Mucosa of stomach (tissue), 1 donor: ENCODE data around the gene FREM2.

Experiments
- H3K27me3 ChIP-seq: one replicate; pipeline ENCODE4 v1.7.0; 2013; ENCODE audit warnings: mild to moderate bottlenecking, low read length; ENCODE audit not compliant: control insufficient read depth, insufficient read depth
- H3K36me3 ChIP-seq: one replicate; pipeline ENCODE4 v1.7.0; 2013; ENCODE audit warnings: low read length; ENCODE audit not compliant: control insufficient read depth, insufficient read depth
- H3K4me1 ChIP-seq: one replicate; pipeline ENCODE4 v1.7.0; 2013; ENCODE audit warnings: mild to moderate bottlenecking, low read length; ENCODE audit not compliant: control insufficient read depth, insufficient read depth
- H3K4me3 ChIP-seq: one replicate; pipeline ENCODE4 v1.7.0; 2013; ENCODE audit warnings: low read length
- H3K9ac ChIP-seq: one replicate; pipeline ENCODE4 v1.7.0; 2013; ENCODE audit warnings: mild to moderate bottlenecking, low read length, moderate library complexity
- H3K9me3 ChIP-seq: one replicate; pipeline ENCODE4 v1.7.0; 2013; ENCODE audit warnings: mild to moderate bottlenecking, low read length, moderate library complexity; ENCODE audit not compliant: control insufficient read depth
- donor health status: Pancreatic carcinoma.

FREM2 gene

GRCh38 chr13:38669234-38669964 is 17.5 kb upstream of the FREM2 start:
- H3K9me3 ChIP-seq = no peaks in the 10 kb centered on the region

GRCh38 chr13:38670627-38671026 is 16.2 kb upstream of the FREM2 start:
- Histone ChIP-seq H3K9me3 (no peaks in the 10 kb centered on the region), H3K4me1 (no peaks in the 10 kb centered on the region), H3K9ac (no peak overlapping the region), H3K27me3 (no peaks in the 10 kb centered on the region), H3K4me3 (no peak overlapping the region), H3K36me3 (no peaks in the 10 kb centered on the region)

More at GRCh38 chr13:38669234-38669964, 17.5 kb upstream of the FREM2 start:
- no peak overlapping the region for H3K4me3 ChIP-seq
- H3K4me1 ChIP-seq = no peaks in the 10 kb centered on the region
- H3K36me3 ChIP-seq = no peaks in the 10 kb centered on the region
- no peak overlapping the region for H3K9ac ChIP-seq
- H3K27me3 ChIP-seq = no peaks in the 10 kb centered on the region

DNA sequence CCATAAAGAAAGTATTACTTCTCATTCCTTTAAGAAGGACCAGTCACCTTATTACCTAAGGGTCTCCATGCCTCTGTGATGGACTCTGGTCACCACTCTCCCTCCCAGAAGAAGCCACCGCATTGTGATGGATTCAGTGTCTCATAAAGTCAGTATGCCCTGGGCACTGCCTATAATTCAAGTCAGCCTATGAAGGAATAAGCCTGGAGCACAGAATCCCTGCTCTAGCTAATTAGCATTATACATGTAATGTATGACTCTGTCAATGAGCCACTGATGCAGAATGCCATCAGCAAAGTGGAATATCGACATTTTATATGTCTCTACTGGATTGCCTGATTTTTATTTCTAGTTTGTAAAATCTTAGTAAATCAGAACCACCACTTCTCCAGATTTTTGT is 14.9 kb upstream of the FREM2 start:
- Histone ChIP-seq H3K4me3 (no peak overlapping the region), H3K9ac (no peak overlapping the region), H3K36me3 (no peaks in the 10 kb centered on the region)

DNA sequence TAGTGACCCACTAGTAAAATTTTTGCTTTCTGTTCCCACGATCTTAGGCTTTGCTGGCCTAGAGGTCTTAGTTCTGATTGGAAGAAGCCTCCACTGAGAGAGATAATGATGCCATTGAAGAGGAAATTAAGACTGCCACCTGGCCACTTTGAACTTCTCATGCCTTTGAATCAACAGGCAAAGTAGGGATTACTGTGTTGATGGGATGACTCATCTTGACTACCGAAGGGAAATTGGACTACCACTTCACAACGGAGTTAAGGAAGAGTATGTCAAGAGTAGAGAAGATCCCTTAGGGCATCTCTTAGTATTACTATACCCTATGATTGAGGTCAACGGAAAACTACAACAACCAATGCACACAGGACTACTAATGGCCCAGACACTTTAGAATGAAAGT is 12.7 kb upstream of the FREM2 start:
- no peak overlapping the region for H3K9ac ChIP-seq
- no peak overlapping the region for H3K4me3 ChIP-seq
- no peaks in the 10 kb centered on the region for H3K27me3 ChIP-seq
- no peaks in the 10 kb centered on the region for H3K36me3 ChIP-seq
- no peaks in the 10 kb centered on the region for H3K9me3 ChIP-seq
- H3K4me1 ChIP-seq = no peaks in the 10 kb centered on the region

More for the DNA sequence above, 14.9 kb upstream of the FREM2 start:
- Histone ChIP-seq H3K9me3 (no peaks in the 10 kb centered on the region), H3K27me3 (no peaks in the 10 kb centered on the region), H3K4me1 (no peaks in the 10 kb centered on the region)

- Histone ChIP-seq H3K36me3 (no peaks in the 10 kb centered on the region), H3K4me3 (no peak overlapping the region), H3K9me3 (no peaks in the 10 kb centered on the region), H3K4me1 (peaks cover 1% of the 10 kb centered on the region), H3K27me3 (no peaks in the 10 kb centered on the region), H3K9ac (no peak overlapping the region)
These were observed 6.0 kb upstream of the FREM2 start for GRCh38 chr13:38680912-38681311.

- Histone ChIP-seq H3K27me3 (peaks cover 28% of the 10 kb centered on the region), H3K9me3 (no peaks in the 10 kb centered on the region), H3K36me3 (no peaks in the 10 kb centered on the region), H3K4me3 (no peak overlapping the region), H3K9ac (no peak overlapping the region), H3K4me1 (peaks cover 14% of the 10 kb centered on the region)
These were observed 2.2 kb upstream of the FREM2 start for GRCh38 chr13:38684714-38685113.

DNA sequence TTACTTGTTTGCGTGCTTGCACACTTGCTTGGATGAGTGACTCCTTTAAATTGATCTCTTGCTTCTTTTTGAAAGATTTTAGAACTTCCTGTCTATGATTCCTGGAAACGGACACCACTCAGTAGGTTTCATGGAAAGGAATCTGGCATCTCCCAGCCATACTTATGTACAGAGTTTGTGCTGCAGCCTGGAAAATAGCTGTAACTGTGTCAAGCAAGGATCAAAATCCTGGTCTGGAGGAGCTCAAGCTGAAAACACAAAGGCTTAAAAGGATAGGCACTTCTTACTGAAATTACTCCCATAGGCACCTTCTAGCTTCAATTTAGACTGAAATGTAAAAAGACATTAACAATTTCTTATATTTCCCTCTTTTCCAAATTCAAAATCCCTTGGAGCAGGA is 1.4 kb upstream of the FREM2 start:
- no peak overlapping the region for H3K9ac ChIP-seq
- no peaks in the 10 kb centered on the region for H3K36me3 ChIP-seq
- no peak overlapping the region for H3K4me3 ChIP-seq
- peaks cover 28% of the 10 kb centered on the region for H3K27me3 ChIP-seq
- H3K9me3 ChIP-seq = no peaks in the 10 kb centered on the region
- peaks cover 14% of the 10 kb centered on the region for H3K4me1 ChIP-seq

DNA sequence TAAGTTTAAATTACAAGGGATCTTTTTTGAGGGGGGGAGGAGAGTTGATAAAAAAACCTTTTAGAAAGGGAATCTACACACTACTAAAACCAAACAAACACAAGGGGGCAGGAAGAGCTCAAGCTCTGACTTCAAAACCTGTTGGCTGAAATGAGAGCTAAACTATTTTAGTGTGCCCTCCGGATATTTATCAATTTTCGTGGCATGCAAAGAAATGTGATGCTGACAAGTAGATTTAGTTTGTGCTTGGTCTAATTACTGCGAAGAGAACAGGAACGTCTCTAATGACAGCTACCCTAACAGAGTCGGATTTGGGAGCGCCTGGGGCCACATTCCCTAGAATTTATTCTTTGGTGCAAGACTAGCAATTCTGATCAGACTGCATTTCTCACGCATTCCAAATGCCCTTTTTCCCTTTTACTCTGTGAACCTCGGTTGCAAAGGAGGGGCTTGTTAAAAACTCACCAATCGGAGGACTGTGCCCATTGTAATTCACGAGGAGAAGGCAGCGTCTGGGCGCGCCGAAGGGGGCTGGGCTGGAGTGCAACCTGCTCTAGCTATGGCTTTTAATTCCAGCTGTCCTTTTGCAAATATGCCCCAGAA is 802 bp upstream of the FREM2 start:
- no peak overlapping the region for H3K9ac ChIP-seq

DNA sequence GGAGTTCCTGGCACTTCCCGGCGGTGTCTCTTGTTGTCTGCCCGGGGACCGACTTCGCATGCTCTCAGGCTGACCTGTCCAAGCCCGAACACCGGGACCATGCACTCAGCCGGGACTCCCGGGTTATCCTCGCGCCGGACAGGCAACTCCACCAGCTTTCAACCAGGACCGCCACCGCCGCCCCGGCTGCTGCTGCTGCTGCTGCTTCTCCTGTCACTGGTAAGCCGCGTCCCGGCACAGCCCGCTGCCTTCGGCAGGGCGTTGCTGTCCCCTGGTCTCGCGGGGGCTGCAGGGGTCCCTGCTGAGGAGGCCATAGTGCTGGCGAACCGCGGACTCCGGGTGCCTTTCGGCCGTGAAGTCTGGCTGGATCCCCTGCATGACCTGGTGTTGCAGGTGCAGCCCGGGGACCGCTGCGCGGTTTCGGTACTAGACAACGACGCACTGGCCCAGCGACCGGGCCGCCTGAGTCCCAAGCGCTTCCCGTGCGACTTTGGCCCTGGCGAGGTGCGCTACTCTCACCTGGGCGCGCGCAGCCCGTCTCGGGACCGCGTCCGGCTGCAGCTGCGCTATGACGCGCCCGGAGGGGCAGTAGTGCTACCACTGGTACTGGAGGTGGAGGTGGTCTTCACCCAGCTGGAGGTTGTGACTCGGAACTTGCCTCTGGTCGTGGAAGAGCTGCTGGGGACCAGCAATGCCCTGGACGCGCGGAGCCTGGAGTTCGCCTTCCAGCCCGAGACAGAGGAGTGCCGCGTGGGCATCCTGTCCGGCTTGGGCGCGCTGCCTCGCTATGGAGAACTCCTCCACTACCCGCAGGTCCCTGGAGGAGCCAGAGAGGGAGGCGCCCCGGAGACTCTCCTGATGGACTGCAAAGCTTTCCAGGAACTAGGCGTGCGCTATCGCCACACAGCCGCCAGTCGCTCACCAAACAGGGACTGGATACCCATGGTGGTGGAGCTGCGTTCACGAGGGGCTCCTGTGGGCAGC is 661 bp downstream of the FREM2 start:
- H3K4me1 ChIP-seq = peaks cover 14% of the 10 kb centered on the region
- H3K27me3 ChIP-seq = peaks cover 28% of the 10 kb centered on the region
- no peak overlapping the region for H3K9ac ChIP-seq
- H3K9me3 ChIP-seq = no peaks in the 10 kb centered on the region
- H3K36me3 ChIP-seq = no peaks in the 10 kb centered on the region
- H3K4me3 ChIP-seq = peak overlapping the region; percentile 27

More for the DNA sequence above, 802 bp upstream of the FREM2 start:
- Histone ChIP-seq H3K4me1 (peaks cover 14% of the 10 kb centered on the region), H3K36me3 (no peaks in the 10 kb centered on the region), H3K9me3 (no peaks in the 10 kb centered on the region), H3K4me3 (peak overlapping the region; percentile 27), H3K27me3 (peaks cover 28% of the 10 kb centered on the region)

GRCh38 chr13:38688674-38689073 is 1.8 kb downstream of the FREM2 start:
- H3K9me3 ChIP-seq = no peaks in the 10 kb centered on the region
- H3K4me3 ChIP-seq = no peak overlapping the region
- H3K4me1 ChIP-seq = peaks cover 14% of the 10 kb centered on the region
- no peaks in the 10 kb centered on the region for H3K36me3 ChIP-seq
- peaks cover 28% of the 10 kb centered on the region for H3K27me3 ChIP-seq
- H3K9ac ChIP-seq = no peak overlapping the region

DNA sequence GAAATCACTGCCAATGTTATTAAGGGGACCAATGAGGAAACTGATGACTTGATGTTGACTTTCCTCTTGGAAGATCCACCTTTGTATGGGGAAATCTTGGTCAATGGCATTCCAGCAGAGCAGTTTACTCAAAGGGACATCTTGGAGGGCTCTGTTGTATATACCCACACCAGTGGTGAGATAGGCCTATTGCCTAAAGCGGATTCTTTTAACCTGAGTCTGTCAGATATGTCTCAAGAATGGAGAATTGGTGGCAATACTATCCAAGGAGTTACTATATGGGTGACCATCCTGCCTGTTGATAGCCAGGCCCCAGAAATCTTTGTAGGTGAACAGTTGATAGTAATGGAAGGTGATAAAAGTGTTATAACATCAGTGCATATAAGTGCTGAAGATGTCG is 3.4 kb downstream of the FREM2 start:
- Histone ChIP-seq H3K4me3 (no peak overlapping the region), H3K27me3 (peaks cover 28% of the 10 kb centered on the region), H3K36me3 (no peaks in the 10 kb centered on the region), H3K9ac (no peak overlapping the region), H3K4me1 (peaks cover 14% of the 10 kb centered on the region), H3K9me3 (no peaks in the 10 kb centered on the region)

DNA sequence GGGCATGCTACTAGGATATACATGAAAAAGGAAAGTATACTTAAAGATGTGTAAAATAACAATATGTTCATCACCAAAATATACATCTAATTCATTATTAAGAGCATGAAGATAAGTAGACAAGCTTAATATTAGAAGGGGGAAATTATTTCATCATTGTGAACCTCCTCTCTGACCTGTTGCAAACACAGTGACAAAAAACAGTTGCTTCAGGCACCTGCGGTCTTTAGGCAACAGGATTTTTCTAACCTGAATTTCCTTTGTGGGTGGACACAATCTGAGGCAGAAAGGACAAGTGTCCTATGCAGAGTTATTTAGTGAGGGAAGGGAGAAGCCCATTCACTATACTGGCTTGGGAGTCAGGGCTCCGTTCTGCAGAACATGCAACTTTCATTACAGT is 6.3 kb downstream of the FREM2 start:
- H3K4me3 ChIP-seq = no peak overlapping the region
- no peak overlapping the region for H3K9ac ChIP-seq
- no peaks in the 10 kb centered on the region for H3K9me3 ChIP-seq

More for the DNA sequence above, 6.3 kb downstream of the FREM2 start:
- H3K36me3 ChIP-seq = no peaks in the 10 kb centered on the region
- H3K4me1 ChIP-seq = no peaks in the 10 kb centered on the region
- peaks cover 10% of the 10 kb centered on the region for H3K27me3 ChIP-seq
